Endothelial cell of umbilical vein (primary cell): Measurements from ENCODE around the gene TMEM47. TPM values are rescaled to one million over a fixed set of nuclear protein-coding genes. Genes with fewer than 3 reads are reported as not detected.
A peak's percentile ranks its signal among the peaks of the same experiment; 100 is the strongest.

Experiments used
- BruUV-seq: library from RNA; stranded (reverse); fragments of 400-500 nt; replicated peaks from 2 replicates; lab custom pipeline; 2021; lab: Mats Ljungman, UMichigan
- CTCF ChIA-PET: fragments of 300-600, 350-600 bp; sonication (Branson Sonifier 250); formaldehyde crosslinking; loops from one replicate; lab custom pipeline; 2021; ENCODE audit warnings: antibody characterized with exemption, inconsistent platforms; lab: Charles Lee
- POLR2A ChIA-PET: fragments of 300-600, 350-600 bp; sonication (Branson Sonifier 250); formaldehyde crosslinking; loops from one replicate; lab custom pipeline; 2021; ENCODE audit warnings: antibody characterized with exemption, inconsistent platforms; lab: Charles Lee
- DNase-seq: peaks from one replicate; pipeline ENCODE4 v3.0.0-alpha.2; 2011; ENCODE audit warnings: low read depth, low spot score
- FAIRE-seq: peaks from 2 replicates; lab custom pipeline; 2011; peaks lifted over from hg19 to GRCh38; lab: Jason Lieb, UNC
- H2AFZ ChIP-seq: 2 replicates; pipeline ENCODE4 v1.6.0; 2012; ENCODE audit warnings: low read depth, low read length, control low read depth, inconsistent platforms
- H3K27ac ChIP-seq: 2 replicates; pipeline ENCODE4 v1.5.1; 2011; ENCODE audit warnings: low read depth, mild to moderate bottlenecking, control low read depth, low read length, moderate library complexity; ENCODE audit not compliant: insufficient read depth
- H3K27me3 ChIP-seq, 2 experiments: 2 replicates each; pipeline versions ENCODE4 v1.6.0 to v1.6.1; 2011; ENCODE audit warnings: low read length in 2 of 2, mixed read lengths in 1 of 2; ENCODE audit not compliant: control insufficient read depth in 2 of 2, insufficient read depth in 2 of 2
- H3K36me3 ChIP-seq, 2 experiments: 2 replicates in 1 of 2; 3 replicates in 1 of 2; pipeline ENCODE4 v1.5.1; 2011; ENCODE audit warnings: low read length in 2 of 2, mild to moderate bottlenecking in 1 of 2, moderate library complexity in 1 of 2; ENCODE audit not compliant: control insufficient read depth in 2 of 2, insufficient read depth in 2 of 2; ENCODE audit errors: extremely low read depth in 1 of 2
- H3K4me1 ChIP-seq: 3 replicates; pipeline ENCODE4 v1.5.1; 2011; ENCODE audit warnings: mild to moderate bottlenecking, low read length; ENCODE audit not compliant: control insufficient read depth, insufficient read depth; ENCODE audit errors: extremely low read depth
- H3K4me2 ChIP-seq: 2 replicates; pipeline ENCODE4 v1.6.1; 2011; ENCODE audit warnings: low read length, control low read depth, mixed read lengths; ENCODE audit not compliant: insufficient read depth
- H3K4me3 ChIP-seq, 3 experiments: fragments of 200-600 bp in 1 of 3; sonication (generic), shearing (Covaris generic) in 1 of 3; replicated peaks in 1 of 3; 2 replicates each; pipeline ENCODE4 v1.5.1; 2011 to 2016; ENCODE audit warnings: control low read depth in 3 of 3, low read length in 3 of 3, mild to moderate bottlenecking in 2 of 3, inconsistent platforms in 1 of 3, low read depth in 1 of 3, moderate library complexity in 1 of 3; ENCODE audit not compliant: insufficient read depth in 1 of 3
- H3K79me2 ChIP-seq: 2 replicates; pipeline ENCODE4 v1.6.0; 2012; ENCODE audit warnings: low read length, inconsistent platforms; ENCODE audit not compliant: control insufficient read depth, insufficient read depth
- H3K9ac ChIP-seq: replicated peaks from 2 replicates; pipeline ENCODE3; 2011; ENCODE audit warnings: low read length, control low read depth; ENCODE audit not compliant: insufficient read depth; ENCODE audit errors: extremely low read depth
- H3K9me1 ChIP-seq: replicated peaks from 3 replicates; pipeline ENCODE4 v1.6.0; 2011; ENCODE audit warnings: mild to moderate bottlenecking, low read length; ENCODE audit not compliant: control insufficient read depth, insufficient read depth; ENCODE audit errors: extremely low read depth
- H3K9me3 ChIP-seq: replicated peaks from 2 replicates; pipeline ENCODE4 v1.5.1; 2012; ENCODE audit warnings: low read length, inconsistent platforms; ENCODE audit not compliant: control insufficient read depth, insufficient read depth
- H4K20me1 ChIP-seq: replicated peaks from 2 replicates; pipeline ENCODE3; 2011; ENCODE audit warnings: mild to moderate bottlenecking, low read length; ENCODE audit not compliant: control insufficient read depth, insufficient read depth; ENCODE audit errors: extremely low read depth
- EZH2 ChIP-seq: IDR thresholded peaks from 2 replicates; pipeline ENCODE4 v1.6.1; 2012; ENCODE audit warnings: borderline replicate concordance, low read depth, mild to moderate bottlenecking, moderate library complexity, low read length, inconsistent platforms; ENCODE audit not compliant: severe bottlenecking
- FOS ChIP-seq: IDR thresholded peaks from 2 replicates; pipeline ENCODE4 v1.6.1; 2011; ENCODE audit warnings: mild to moderate bottlenecking, low read length, moderate library complexity, borderline replicate concordance; ENCODE audit not compliant: insufficient read depth
- GATA2 ChIP-seq: IDR thresholded peaks from 2 replicates; pipeline ENCODE4 v1.7.0; 2011; ENCODE audit warnings: low read depth, mild to moderate bottlenecking, moderate library complexity, mixed read lengths, low read length; ENCODE audit not compliant: insufficient read length, insufficient read depth
- JUN ChIP-seq: IDR thresholded peaks from 2 replicates; pipeline ENCODE4 v1.6.1; 2011; ENCODE audit warnings: borderline replicate concordance, low read depth; ENCODE audit not compliant: insufficient read length, insufficient read depth
- MYC ChIP-seq: IDR thresholded peaks from one replicate; pipeline ENCODE4 v1.6.1; 2011; ENCODE audit warnings: mild to moderate bottlenecking, low read depth, low read length
- POLR2A ChIP-seq: IDR thresholded peaks from 2 replicates; pipeline ENCODE4 v1.6.1; 2012; ENCODE audit warnings: low read depth, mild to moderate bottlenecking, control low read depth, low read length
- POLR2AphosphoS5 ChIP-seq: IDR thresholded peaks from 2 replicates; pipeline ENCODE4 v1.6.1; 2012; ENCODE audit warnings: low read depth, mild to moderate bottlenecking, control low read depth, low read length, moderate library complexity; ENCODE audit not compliant: insufficient read depth
- dilution Hi-C: fragments of 300-500 bp; cut with MboI; formaldehyde crosslinking; loops from one replicate; pipeline ENCODE4 v1.15.0; 2019; ENCODE audit warnings: low sequenced_read_pairs; ENCODE audit not compliant: extremely low pct_ligation_motif_present
- intact Hi-C: fragments of 100-400 bp; cut with micrococcal nuclease; formaldehyde crosslinking; loops from one replicate; pipeline ENCODE4 v1.10.0; 2022
- polyA plus RNA-seq, 4 experiments: library from polyadenylated mRNA; depleted of rRNA in 3 of 4; stranded (reverse) in 3 of 4; unstranded in 1 of 4; fragments of >200 nt; gene quantifications; 2 replicates each; pipeline versions ENCODE4 v1.2.1 to v1.2.3, GENCODE V29; 2011 to 2012; ENCODE audit warnings: missing spikeins in 1 of 4
- total RNA-seq: library from RNA; stranded (reverse); gene quantifications from 2 replicates; pipeline ENCODE4 v1.2.3, GENCODE V29; 2021
- TF ChIP-seq, protein P1 (sequence below), 2 donors: IDR thresholded peaks; 1 replicate in 1 of 2; 2 replicates in 1 of 2; pipeline ENCODE4 v1.5.1; 2011; ENCODE audit warnings: low read length in 2 of 2, mild to moderate bottlenecking in 2 of 2, moderate library complexity in 2 of 2, control low read depth in 1 of 2, inconsistent platforms in 1 of 2, low read depth in 1 of 2; ENCODE audit not compliant: insufficient read depth in 1 of 2; ENCODE audit errors: extremely low read depth in 1 of 2
- TF ChIP-seq, protein P2 (sequence below): IDR thresholded peaks from 2 replicates; pipeline ENCODE4 v1.6.1; 2011; ENCODE audit not compliant: insufficient read depth, insufficient read length

TMEM47 gene
- total and polyA plus RNA-seq, 2 donors (not counting 3 experiments of a cell fraction or from before 2014, with no cell fraction given), result 18.5 to 22.2 TPM

DNA sequence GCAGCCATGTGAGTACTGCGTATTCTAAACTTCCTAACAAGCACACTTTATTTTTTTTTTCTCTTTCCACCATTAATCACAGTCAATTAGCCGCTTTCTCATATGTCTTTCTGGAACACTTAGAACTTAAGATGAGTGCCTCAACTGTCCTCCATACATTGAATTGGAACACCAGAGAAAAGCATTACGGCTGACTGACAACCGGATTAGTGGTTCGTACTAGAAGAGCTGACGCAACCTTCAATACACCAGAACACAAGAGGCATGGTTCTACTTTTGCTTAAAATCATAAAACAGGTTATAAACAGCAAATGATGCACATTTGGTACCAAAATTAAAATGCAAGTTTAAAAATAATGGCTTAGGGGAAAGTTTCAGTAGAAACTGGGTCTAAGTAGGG lies 3.3 kb downstream of the TMEM47 start:
- Histone ChIP-seq H3K9me3 (no peaks in the 10 kb centered on the region), H4K20me1 (no peaks in the 10 kb centered on the region), H3K4me1 (peaks cover 13% of the 10 kb centered on the region), H3K27ac (peak overlapping the region; percentile 74), H3K27me3 (no peaks in the 10 kb centered on the region), H3K9ac (peak overlapping the region; percentile 70), H3K4me2 (peak overlapping the region; percentile 68), H2AFZ (no peak overlapping the region), H3K79me2 (peaks cover 71% of the 10 kb centered on the region), H3K36me3 (no peaks in the 10 kb centered on the region), H3K9me1 (no peaks in the 10 kb centered on the region), H3K4me3 (peak overlapping the region; percentile 31 to 95 (median 91))
- no peak for TF ChIP-seq POLR2AphosphoS5
- no peak for TF ChIP-seq GATA2
- TF ChIP-seq MYC, result no peak
- TF ChIP-seq, protein P1, sequence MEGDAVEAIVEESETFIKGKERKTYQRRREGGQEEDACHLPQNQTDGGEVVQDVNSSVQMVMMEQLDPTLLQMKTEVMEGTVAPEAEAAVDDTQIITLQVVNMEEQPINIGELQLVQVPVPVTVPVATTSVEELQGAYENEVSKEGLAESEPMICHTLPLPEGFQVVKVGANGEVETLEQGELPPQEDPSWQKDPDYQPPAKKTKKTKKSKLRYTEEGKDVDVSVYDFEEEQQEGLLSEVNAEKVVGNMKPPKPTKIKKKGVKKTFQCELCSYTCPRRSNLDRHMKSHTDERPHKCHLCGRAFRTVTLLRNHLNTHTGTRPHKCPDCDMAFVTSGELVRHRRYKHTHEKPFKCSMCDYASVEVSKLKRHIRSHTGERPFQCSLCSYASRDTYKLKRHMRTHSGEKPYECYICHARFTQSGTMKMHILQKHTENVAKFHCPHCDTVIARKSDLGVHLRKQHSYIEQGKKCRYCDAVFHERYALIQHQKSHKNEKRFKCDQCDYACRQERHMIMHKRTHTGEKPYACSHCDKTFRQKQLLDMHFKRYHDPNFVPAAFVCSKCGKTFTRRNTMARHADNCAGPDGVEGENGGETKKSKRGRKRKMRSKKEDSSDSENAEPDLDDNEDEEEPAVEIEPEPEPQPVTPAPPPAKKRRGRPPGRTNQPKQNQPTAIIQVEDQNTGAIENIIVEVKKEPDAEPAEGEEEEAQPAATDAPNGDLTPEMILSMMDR (IDR thresholded peaks at IDR 0.05; ENCODE audit: extremely low read depth in 1 of 2, insufficient read depth in 1 of 2, low read depth in 1 of 2, low read length in 2 of 2), result no peak
- TF ChIP-seq FOS, result no peak
- no peak for TF ChIP-seq JUN
- no peak for TF ChIP-seq EZH2
- TF ChIP-seq, protein P2, sequence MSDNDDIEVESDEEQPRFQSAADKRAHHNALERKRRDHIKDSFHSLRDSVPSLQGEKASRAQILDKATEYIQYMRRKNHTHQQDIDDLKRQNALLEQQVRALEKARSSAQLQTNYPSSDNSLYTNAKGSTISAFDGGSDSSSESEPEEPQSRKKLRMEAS, result no peak
- no peak for TF ChIP-seq POLR2A
- intact Hi-C loops (loop anchor here (10.0 kb wide), 1 partner anchor 149 kb away; no protein-coding TSS in a partner anchor), dilution Hi-C loops (no loop called here)
- BruUV-seq, result no TSS peak
- POLR2A ChIA-PET, result no interaction called here
- DNase-seq (peak; percentile 56), FAIRE-seq (peak; percentile 42)
- CTCF ChIA-PET, result interaction anchor here (0.6 to 3.9 kb wide), 2 partner anchors 16 to 155 kb away, joined by 4 to 19 read pairs; no protein-coding TSS in a partner anchor
